Colonic mucosa (tissue), 4 donors: ENCODE results near the gene PGAP1. TPM values are rescaled to one million over a fixed set of nuclear protein-coding genes. Genes with fewer than 3 reads are reported as not detected.

Source experiments
- DNase-seq: peaks from one replicate; pipeline ENCODE4 v3.0.0-alpha.2; 2020
- H3K27ac ChIP-seq: fragments of 200-600 bp; one replicate; pipeline ENCODE4 v1.8.0; 2021
- H3K27me3 ChIP-seq: fragments of 200-600 bp; one replicate; pipeline ENCODE4 v1.8.0; 2021
- H3K36me3 ChIP-seq: fragments of 200-600 bp; one replicate; pipeline ENCODE4 v1.8.0; 2021
- H3K4me1 ChIP-seq: fragments of 200-600 bp; one replicate; pipeline ENCODE4 v1.8.0; 2021; ENCODE audit warnings: mild to moderate bottlenecking
- H3K4me3 ChIP-seq: fragments of 200-600 bp; one replicate; pipeline ENCODE4 v1.8.0; 2021
- H3K9ac ChIP-seq, 2 donors: one replicate each; pipeline ENCODE4 v1.7.0; 2013; ENCODE audit warnings: control low read depth in 2 of 2, low read depth in 2 of 2, low read length in 2 of 2
- H3K9me3 ChIP-seq: fragments of 200-600 bp; one replicate; pipeline ENCODE4 v1.8.0; 2021
- CTCF ChIP-seq: fragments of 200-600 bp; IDR thresholded peaks from one replicate; pipeline ENCODE4 v1.8.0; 2022; ENCODE audit warnings: antibody characterized with exemption, mild to moderate bottlenecking
- intact Hi-C: fragments of 100-400 bp; cut with DNase I; formaldehyde crosslinking; loops from one replicate; pipeline ENCODE4 v1.14.1; 2022
- total RNA-seq, 2 donors: library from RNA; stranded (reverse); fragmentation: NEBNext Ultra II Directional in 1 of 2; extraction: Animal tissue kit (Norgen Biotek cat#: 25700) in 1 of 2; gene quantifications; one replicate each; pipeline ENCODE4 v1.2.1, GENCODE V29; 2021
- donor health status: healthy.
- donor health status: DM: no; HTN: no; CAD: no.
- donor health status: DM: no; HTN: no; CAD: no.

The PGAP1 gene
- total RNA-seq, 2 donors from 2014 or later = 10.1 to 16.9 TPM

DNA sequence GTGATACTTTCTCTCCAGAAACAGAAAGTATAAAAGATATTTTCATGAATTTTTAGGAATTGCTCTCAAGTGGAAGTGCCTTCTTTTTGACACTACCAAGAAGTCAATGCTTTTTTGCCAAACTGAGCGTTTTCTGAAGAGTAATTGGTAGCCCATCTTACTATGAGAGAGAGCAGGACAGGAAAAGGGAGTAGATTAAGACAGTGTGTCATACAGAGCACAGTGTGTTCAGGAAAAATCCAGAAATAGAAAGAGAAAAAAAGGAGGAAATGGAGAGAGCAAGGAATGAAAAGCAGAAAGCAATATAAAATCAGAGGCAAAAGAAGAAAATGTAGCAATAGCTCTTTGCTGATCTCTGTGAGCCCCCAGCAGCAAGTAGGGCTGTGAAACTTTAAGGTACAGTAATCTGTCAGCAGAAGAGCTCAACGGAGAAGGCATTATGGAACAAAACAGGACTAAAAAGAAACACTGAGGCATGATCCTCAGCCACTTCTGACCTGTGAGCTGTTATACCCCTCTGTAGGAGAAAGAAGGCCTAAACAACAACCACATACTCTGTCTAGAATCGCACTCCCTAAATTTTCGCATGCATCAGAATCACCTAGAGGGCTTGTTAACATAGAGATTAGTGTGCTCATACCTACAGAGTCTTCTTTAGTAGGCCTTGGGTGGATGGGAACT is 15.0 kb upstream of the PGAP1 start:
- no peak overlapping the region for H3K9ac ChIP-seq
- no peak overlapping the region for H3K4me3 ChIP-seq

GRCh38 chr2:196939371-196939770 is 12.9 kb upstream of the PGAP1 start:
- no peak for DNase-seq
- H3K27me3 ChIP-seq = no peaks in the 10 kb centered on the region
- no peak for TF ChIP-seq CTCF
- no peak overlapping the region for H3K4me3 ChIP-seq
- intact Hi-C loops = no loop called here
- H3K9me3 ChIP-seq = no peaks in the 10 kb centered on the region
- H3K9ac ChIP-seq = no peak overlapping the region
- no peaks in the 10 kb centered on the region for H3K4me1 ChIP-seq
- H3K27ac ChIP-seq = no peak overlapping the region
- no peaks in the 10 kb centered on the region for H3K36me3 ChIP-seq

More for the DNA sequence above, 15.0 kb upstream of the PGAP1 start:
- Histone ChIP-seq H3K27ac (no peak overlapping the region), H3K9me3 (no peaks in the 10 kb centered on the region), H3K27me3 (no peaks in the 10 kb centered on the region), H3K4me1 (no peaks in the 10 kb centered on the region), H3K36me3 (no peaks in the 10 kb centered on the region)
- TF ChIP-seq CTCF = no peak
- DNase-seq = no peak
- intact Hi-C loops = no loop called here

DNA sequence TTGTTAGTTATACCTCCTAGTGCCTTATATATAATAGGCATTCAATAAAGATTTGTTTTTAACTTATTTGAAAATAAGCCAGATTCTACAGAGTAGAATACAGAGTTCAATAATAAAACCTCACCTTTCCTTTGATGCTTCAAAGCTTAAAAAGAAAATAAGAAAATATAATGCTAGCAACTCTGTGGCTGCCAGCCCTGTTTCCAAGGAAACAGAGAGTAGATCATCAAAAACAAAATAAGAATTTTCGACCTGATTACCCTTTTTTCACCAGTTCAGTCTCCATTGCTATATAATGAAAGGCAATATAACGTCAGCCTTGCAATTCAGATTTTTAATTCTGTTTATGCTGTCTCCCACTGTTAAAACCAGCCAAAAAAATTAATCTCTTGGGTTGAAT is 8.9 kb upstream of the PGAP1 start:
- no peak for TF ChIP-seq CTCF
- Histone ChIP-seq H3K4me3 (no peak overlapping the region), H3K27ac (no peak overlapping the region), H3K27me3 (no peaks in the 10 kb centered on the region), H3K36me3 (no peaks in the 10 kb centered on the region), H3K9ac (no peak overlapping the region), H3K4me1 (no peaks in the 10 kb centered on the region), H3K9me3 (no peaks in the 10 kb centered on the region)
- no peak for DNase-seq
- intact Hi-C loops = no loop called here

DNA sequence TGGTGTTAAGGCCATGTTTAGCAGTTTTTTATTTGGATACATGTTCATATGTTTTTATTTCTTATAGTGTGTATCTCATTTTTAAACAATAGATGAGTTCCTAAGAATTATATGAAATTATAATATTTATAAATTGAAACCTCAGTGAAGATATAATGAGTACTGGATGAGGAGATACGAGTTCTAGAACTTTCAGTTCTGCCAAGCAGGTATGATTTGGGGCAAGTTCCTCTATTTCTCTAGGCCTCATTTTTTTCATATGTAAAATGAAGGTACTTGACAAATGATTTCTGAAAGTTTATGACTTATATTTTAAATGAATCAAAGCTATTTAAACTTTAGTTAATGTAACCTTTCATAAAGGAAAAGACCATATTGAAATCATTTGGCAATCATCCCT is 8.2 kb upstream of the PGAP1 start:
- H3K27me3 ChIP-seq = no peaks in the 10 kb centered on the region
- no peaks in the 10 kb centered on the region for H3K9me3 ChIP-seq
- H3K9ac ChIP-seq = no peak overlapping the region
- intact Hi-C loops = no loop called here
- DNase-seq = no peak
- H3K27ac ChIP-seq = no peak overlapping the region
- H3K4me3 ChIP-seq = no peak overlapping the region
- no peaks in the 10 kb centered on the region for H3K4me1 ChIP-seq
- no peaks in the 10 kb centered on the region for H3K36me3 ChIP-seq
- no peak for TF ChIP-seq CTCF

- Histone ChIP-seq H3K36me3 (no peaks in the 10 kb centered on the region), H3K27ac (no peak overlapping the region), H3K4me3 (no peak overlapping the region), H3K9ac (no peak overlapping the region), H3K9me3 (no peaks in the 10 kb centered on the region), H3K4me1 (no peaks in the 10 kb centered on the region), H3K27me3 (no peaks in the 10 kb centered on the region)
- no peak for DNase-seq
- intact Hi-C loops = no loop called here
- TF ChIP-seq CTCF = no peak
These were observed 5.0 kb upstream of the PGAP1 start for GRCh38 chr2:196931555-196931954.
